A673 (cell line): Measurements from ENCODE around the gene SDF2.

Experiments used
- EZH2 ChIP-seq: fragments of 200-600 bp; sonication (generic); IDR thresholded peaks from 2 replicates; pipeline ENCODE4 v1.6.1; 2017; ENCODE audit warnings: borderline replicate concordance, low read depth, mild to moderate bottlenecking, mixed read lengths, antibody characterized with exemption, low read length; ENCODE audit not compliant: poor library complexity, severe bottlenecking
- TF ChIP-seq, protein P1 (sequence below): fragments of 300-800, 200-600 bp; sonication (generic); conservative IDR thresholded peaks from 2 replicates; pipeline ENCODE4 v1.5.1; 2017; ENCODE audit warnings: low read depth, mild to moderate bottlenecking, antibody characterized with exemption, low read length, moderate library complexity, mixed read lengths

DNA sequence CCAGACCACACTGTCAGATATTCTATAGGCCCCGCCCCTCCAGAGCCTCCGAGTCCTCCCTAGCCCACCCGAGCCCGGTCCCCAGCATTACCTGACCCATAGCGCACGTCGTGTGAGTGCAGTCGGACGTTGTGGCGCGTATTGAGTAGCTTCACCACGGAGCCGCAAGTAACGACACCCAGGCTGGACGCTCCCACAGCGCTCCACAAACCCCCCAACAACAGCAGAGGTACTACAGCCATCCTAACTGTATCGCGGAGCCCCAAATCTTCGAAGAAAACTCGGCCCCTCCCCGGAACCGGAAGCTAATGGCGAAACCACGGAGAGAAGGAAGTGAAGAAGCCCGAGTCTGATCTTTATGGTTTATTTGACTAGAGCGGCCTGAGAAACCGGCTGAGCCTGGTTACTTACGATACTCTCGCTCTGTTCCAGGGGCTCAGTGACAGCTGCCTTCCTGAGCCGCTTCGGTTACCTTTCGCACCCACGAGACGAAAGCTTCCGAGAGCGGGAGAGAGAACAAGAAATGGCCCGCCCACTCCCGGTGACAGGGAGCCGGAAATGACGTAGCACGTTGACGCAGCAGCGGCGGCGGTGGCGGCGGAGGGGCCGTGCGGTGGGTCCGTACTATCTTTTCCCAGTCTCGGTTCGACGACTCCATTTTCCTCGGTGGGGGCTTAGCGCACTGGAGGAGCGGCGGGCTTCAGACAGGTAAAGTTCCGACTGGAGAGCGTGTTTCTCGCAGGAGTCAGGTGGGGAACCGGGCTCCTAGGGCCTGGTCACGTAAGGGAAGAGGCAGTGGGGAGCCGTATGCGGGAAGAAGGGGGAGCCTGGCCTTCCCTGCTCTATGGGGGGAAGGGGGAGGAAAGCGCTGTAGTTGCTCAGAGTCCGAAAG lies at the start of gene SDF2, which contains the start of gene SUPT6H:
- TF ChIP-seq, protein P1, sequence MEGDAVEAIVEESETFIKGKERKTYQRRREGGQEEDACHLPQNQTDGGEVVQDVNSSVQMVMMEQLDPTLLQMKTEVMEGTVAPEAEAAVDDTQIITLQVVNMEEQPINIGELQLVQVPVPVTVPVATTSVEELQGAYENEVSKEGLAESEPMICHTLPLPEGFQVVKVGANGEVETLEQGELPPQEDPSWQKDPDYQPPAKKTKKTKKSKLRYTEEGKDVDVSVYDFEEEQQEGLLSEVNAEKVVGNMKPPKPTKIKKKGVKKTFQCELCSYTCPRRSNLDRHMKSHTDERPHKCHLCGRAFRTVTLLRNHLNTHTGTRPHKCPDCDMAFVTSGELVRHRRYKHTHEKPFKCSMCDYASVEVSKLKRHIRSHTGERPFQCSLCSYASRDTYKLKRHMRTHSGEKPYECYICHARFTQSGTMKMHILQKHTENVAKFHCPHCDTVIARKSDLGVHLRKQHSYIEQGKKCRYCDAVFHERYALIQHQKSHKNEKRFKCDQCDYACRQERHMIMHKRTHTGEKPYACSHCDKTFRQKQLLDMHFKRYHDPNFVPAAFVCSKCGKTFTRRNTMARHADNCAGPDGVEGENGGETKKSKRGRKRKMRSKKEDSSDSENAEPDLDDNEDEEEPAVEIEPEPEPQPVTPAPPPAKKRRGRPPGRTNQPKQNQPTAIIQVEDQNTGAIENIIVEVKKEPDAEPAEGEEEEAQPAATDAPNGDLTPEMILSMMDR: no peak
- no peak for TF ChIP-seq EZH2
